HepG2 (cell line): ENCODE measurements around the gene MOGAT3. TPM values are rescaled to one million over a fixed set of nuclear protein-coding genes. Genes with fewer than 3 reads are reported as not detected.

Experiments
- ATAC-seq: fragments of 200-7000 bp; cut with Tn5 transposase; 3 replicates; pipeline ENCODE4 v1.9.1; 2020; ENCODE audit warnings: mild to moderate bottlenecking, moderate library complexity
- BruUV-seq: library from RNA; stranded (reverse); fragments of 400-500 nt; replicated peaks from 2 replicates; lab custom pipeline; 2021; lab: Mats Ljungman, UMichigan
- CTCF ChIA-PET: fragments of 300-600 bp; formaldehyde crosslinking; extraction: SDS; loops from one replicate; lab custom pipeline; 2021; ENCODE audit warnings: low total read pairs, inconsistent platforms, low intra/inter-chr PET ratio; lab: Yijun Ruan, JAX
- POLR2A ChIA-PET: fragments of 350-600 bp; sonication (Branson Sonifier 250); formaldehyde crosslinking; loops from one replicate; lab custom pipeline; 2020; ENCODE audit warnings: antibody characterized with exemption, inconsistent platforms; lab: Yijun Ruan, JAX
- DNase-seq: peaks from one replicate; pipeline ENCODE4 v3.0.0-alpha.2; 2015; ENCODE audit warnings: low spot score
- FAIRE-seq: peaks from 3 replicates; lab custom pipeline; 2011; peaks lifted over from hg19 to GRCh38; lab: Jason Lieb, UNC
- H2AFZ ChIP-seq: one replicate; pipeline ENCODE4 v1.6.1; 2011; ENCODE audit warnings: low read length, inconsistent platforms
- H3K27ac ChIP-seq: fragments of 300-600 bp; 3 replicates; pipeline ENCODE4 v1.8.0; 2011; ENCODE audit warnings: mixed run types, mild to moderate bottlenecking, mixed read lengths, low read length, inconsistent platforms; ENCODE audit not compliant: insufficient read depth; ENCODE audit errors: extremely low read length
- H3K27me3 ChIP-seq, 2 experiments: fragments of 200-600 bp in 1 of 2; 2 replicates in 1 of 2; 3 replicates in 1 of 2; pipeline versions ENCODE4 v1.6.0 to v1.8.0; 2011; ENCODE audit warnings: low read length in 2 of 2, mild to moderate bottlenecking in 2 of 2, moderate library complexity in 2 of 2, inconsistent platforms in 1 of 2; ENCODE audit not compliant: insufficient read depth in 2 of 2, control insufficient read depth in 1 of 2
- H3K36me3 ChIP-seq, 2 experiments: fragments of 200-600 bp in 1 of 2; replicated peaks in 1 of 2; 2 replicates in 1 of 2; 3 replicates in 1 of 2; pipeline versions ENCODE4 v1.5.1 to v1.8.0; 2011; ENCODE audit warnings: low read length in 2 of 2, inconsistent platforms in 1 of 2; ENCODE audit not compliant: insufficient read depth in 2 of 2, control insufficient read depth in 1 of 2
- H3K4me1 ChIP-seq: 2 replicates; pipeline ENCODE4 v1.5.1; 2012; ENCODE audit warnings: low read length, inconsistent platforms; ENCODE audit not compliant: insufficient read depth
- H3K4me2 ChIP-seq: 2 replicates; pipeline ENCODE4 v1.6.0; 2011; ENCODE audit warnings: low read depth, low read length, inconsistent platforms
- H3K4me3 ChIP-seq, 3 experiments: fragments of 200-600 bp in 1 of 3; sonication (generic), shearing (Covaris generic) in 1 of 3; replicated peaks in 1 of 3; 2 replicates each; pipeline ENCODE4 v1.5.1; 2011 to 2016; ENCODE audit warnings: low read length in 3 of 3, inconsistent platforms in 2 of 3, low read depth in 2 of 3, mild to moderate bottlenecking in 2 of 3, control low read depth in 1 of 3, mixed read lengths in 1 of 3; ENCODE audit not compliant: insufficient read depth in 1 of 3
- H3K79me2 ChIP-seq: one replicate; pipeline ENCODE4 v1.6.1; 2011; ENCODE audit warnings: low read length, inconsistent platforms; ENCODE audit not compliant: insufficient read depth
- H3K9ac ChIP-seq: 2 replicates; pipeline ENCODE4 v1.6.0; 2011; ENCODE audit warnings: mild to moderate bottlenecking, low read depth, low read length, inconsistent platforms; ENCODE audit not compliant: insufficient read depth
- H3K9me3 ChIP-seq: 2 replicates; pipeline ENCODE4 v1.5.1; 2012; ENCODE audit warnings: mild to moderate bottlenecking, low read length
- H4K20me1 ChIP-seq: 2 replicates; pipeline ENCODE4 v1.6.0; 2011; ENCODE audit warnings: inconsistent platforms, mild to moderate bottlenecking, low read length, moderate library complexity; ENCODE audit not compliant: insufficient read depth
- AKAP8 ChIP-seq: sonication (generic); formaldehyde crosslinking; IDR thresholded peaks from 2 replicates; pipeline ENCODE4 v1.5.1; 2020; ENCODE audit warnings: mild to moderate bottlenecking, missing genetic modification reagents
- ETV5 ChIP-seq: IDR thresholded peaks from 2 replicates; pipeline ENCODE4 v1.6.1; 2018; ENCODE audit warnings: missing biosample characterization, missing genetic modification reagents, inconsistent platforms, borderline replicate concordance
- GPN1 ChIP-seq: sonication (generic); formaldehyde crosslinking; IDR thresholded peaks from 2 replicates; pipeline ENCODE4 v1.5.1; 2020; ENCODE audit warnings: missing genetic modification reagents, borderline replicate concordance
- HOXA9 ChIP-seq: sonication (generic); formaldehyde crosslinking; IDR thresholded peaks from 2 replicates; pipeline ENCODE4 v1.8.1; 2022; ENCODE audit warnings: missing genetic modification reagents, mild to moderate bottlenecking, moderate library complexity, borderline replicate concordance
- JARID2 ChIP-seq: sonication (generic); formaldehyde crosslinking; IDR thresholded peaks from 2 replicates; pipeline ENCODE4 v1.8.1; 2023; ENCODE audit warnings: missing genetic modification reagents, inconsistent platforms; ENCODE audit not compliant: insufficient replicate concordance
- KDM3A ChIP-seq: IDR thresholded peaks from 2 replicates; pipeline ENCODE4 v1.6.1; 2018; ENCODE audit warnings: low read depth, missing compliant biosample characterization
- PCBP1 ChIP-seq: fragments of 200-400 bp; formaldehyde crosslinking; IDR thresholded peaks from 2 replicates; pipeline ENCODE4 v1.6.1; 2017; ENCODE audit warnings: mild to moderate bottlenecking, low read depth, low read length, borderline replicate concordance
- SAP130 ChIP-seq: IDR thresholded peaks from 2 replicates; pipeline ENCODE4 v1.6.1; 2016; ENCODE audit warnings: low read depth
- ZFY ChIP-seq: sonication (generic); formaldehyde crosslinking; IDR thresholded peaks from 2 replicates; pipeline ENCODE4 v1.4.0; 2020; ENCODE audit warnings: missing genetic modification reagents
- ZNF468 ChIP-seq: sonication (generic); formaldehyde crosslinking; IDR thresholded peaks from 2 replicates; pipeline ENCODE4 v1.8.0; 2022; ENCODE audit warnings: mild to moderate bottlenecking, moderate library complexity, missing genetic modification reagents
- ZNF557 ChIP-seq: sonication (generic); formaldehyde crosslinking; IDR thresholded peaks from 2 replicates; pipeline ENCODE4 v1.4.0; 2020; ENCODE audit warnings: missing genetic modification reagents
- ZNF746 ChIP-seq: sonication (generic); formaldehyde crosslinking; IDR thresholded peaks from 2 replicates; pipeline ENCODE4 v1.8.0; 2022; ENCODE audit warnings: mild to moderate bottlenecking, missing genetic modification reagents
- ZNF850 ChIP-seq: sonication (generic); formaldehyde crosslinking; conservative IDR thresholded peaks from 2 replicates; pipeline ENCODE4 v1.9.0; 2021; ENCODE audit warnings: mild to moderate bottlenecking, missing genetic modification reagents
- WGBS: methylation state at CpG from one replicate; pipeline ENCODE4 v1.1.6; 2017; ENCODE audit warnings: low lambda C conversion rate; 5-methylcytosine and 5-hydroxymethylcytosine counted together
- in situ Hi-C: cut with HindIII; loops from 2 replicates; pipeline ENCODE4 v1.10.0; 2017; ENCODE audit warnings: low pct_unique_long_range_greater_than_20kb; ENCODE audit not compliant: extremely low pct_ligation_motif_present
- intact Hi-C: fragments of 100-400 bp; cut with micrococcal nuclease; formaldehyde crosslinking; loops from one replicate; pipeline ENCODE4 v1.10.0; 2022; ENCODE audit not compliant: unreplicated experiment
- polyA plus RNA-seq, 8 experiments: library from polyadenylated mRNA; depleted of rRNA in 3 of 8; stranded (reverse) in 7 of 8; unstranded in 1 of 8; fragments of >200 nt; fragmentation: Illumina TruSeq in 4 of 8; extraction: Trizol in 4 of 8; gene quantifications; 2 replicates each; pipeline versions ENCODE4 v1.2.1 to v1.2.3, GENCODE V29; 2011 to 2016; ENCODE audit warnings: low read depth in 4 of 8, missing spikeins in 1 of 8, mixed read lengths in 1 of 8; ENCODE audit not compliant: insufficient read depth in 1 of 8
- total RNA-seq, 5 experiments: library from RNA; depleted of rRNA; stranded (reverse); fragments of >200 nt; fragmentation: Illumina TruSeq; extraction: Trizol; gene quantifications; 2 replicates each; pipeline ENCODE4 v1.2.3, GENCODE V29; 2016; ENCODE audit warnings: low read depth in 1 of 5
- TF ChIP-seq, protein P1 (sequence below): sonication (generic); formaldehyde crosslinking; conservative IDR thresholded peaks from 2 replicates; pipeline ENCODE4 v1.4.0; 2020; ENCODE audit warnings: missing genetic modification reagents
- TF ChIP-seq, protein P2 (sequence below): sonication (generic); formaldehyde crosslinking; IDR thresholded peaks from 2 replicates; pipeline ENCODE4 v1.5.1; 2020; ENCODE audit warnings: missing genetic modification reagents, mild to moderate bottlenecking, borderline replicate concordance

MOGAT3 gene
- total and polyA plus RNA-seq, 2 of the 13 experiments (the other 11 are each of a cell fraction or from before 2014, with no cell fraction given), result 22.5 to 30.5 TPM

- TF ChIP-seq KDM3A (CRISPR knock-in tag) (no peak), GPN1 (no peak), ETV5 (CRISPR knock-in tag) (no peak), ZFY (CRISPR knock-in tag) (no peak), AKAP8 (no peak), ZNF557 (CRISPR knock-in tag) (no peak), ZNF746 (no peak), HOXA9 (CRISPR knock-in tag) (no peak), ZNF468 (CRISPR knock-in tag) (no peak), ZNF850 (CRISPR knock-in tag) (no peak), JARID2 (CRISPR knock-in tag) (no peak), SAP130 (CRISPR knock-in tag) (no peak), PCBP1 (no peak)
- TF ChIP-seq, protein P1, sequence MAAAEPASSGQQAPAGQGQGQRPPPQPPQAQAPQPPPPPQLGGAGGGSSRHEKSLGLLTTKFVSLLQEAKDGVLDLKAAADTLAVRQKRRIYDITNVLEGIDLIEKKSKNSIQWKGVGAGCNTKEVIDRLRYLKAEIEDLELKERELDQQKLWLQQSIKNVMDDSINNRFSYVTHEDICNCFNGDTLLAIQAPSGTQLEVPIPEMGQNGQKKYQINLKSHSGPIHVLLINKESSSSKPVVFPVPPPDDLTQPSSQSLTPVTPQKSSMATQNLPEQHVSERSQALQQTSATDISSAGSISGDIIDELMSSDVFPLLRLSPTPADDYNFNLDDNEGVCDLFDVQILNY (CRISPR knock-in tag), result no peak
- TF ChIP-seq, protein P2, sequence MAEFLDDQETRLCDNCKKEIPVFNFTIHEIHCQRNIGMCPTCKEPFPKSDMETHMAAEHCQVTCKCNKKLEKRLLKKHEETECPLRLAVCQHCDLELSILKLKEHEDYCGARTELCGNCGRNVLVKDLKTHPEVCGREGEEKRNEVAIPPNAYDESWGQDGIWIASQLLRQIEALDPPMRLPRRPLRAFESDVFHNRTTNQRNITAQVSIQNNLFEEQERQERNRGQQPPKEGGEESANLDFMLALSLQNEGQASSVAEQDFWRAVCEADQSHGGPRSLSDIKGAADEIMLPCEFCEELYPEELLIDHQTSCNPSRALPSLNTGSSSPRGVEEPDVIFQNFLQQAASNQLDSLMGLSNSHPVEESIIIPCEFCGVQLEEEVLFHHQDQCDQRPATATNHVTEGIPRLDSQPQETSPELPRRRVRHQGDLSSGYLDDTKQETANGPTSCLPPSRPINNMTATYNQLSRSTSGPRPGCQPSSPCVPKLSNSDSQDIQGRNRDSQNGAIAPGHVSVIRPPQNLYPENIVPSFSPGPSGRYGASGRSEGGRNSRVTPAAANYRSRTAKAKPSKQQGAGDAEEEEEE (CRISPR knock-in tag), result no peak
- Histone ChIP-seq H4K20me1 (no peaks in the 10 kb centered on the region), H3K27ac (peak overlapping the region; percentile 38), H3K36me3 (peaks cover 0 to 14% of the 10 kb centered on the region in 2 experiments), H3K4me1 (peaks cover 12% of the 10 kb centered on the region), H2AFZ (no peak overlapping the region), H3K4me2 (peak overlapping the region; percentile 93), H3K4me3 (peak overlapping the region; percentile 83 to 95 (median 85)), H3K27me3 (no peaks in the 10 kb centered on the region), H3K79me2 (peaks cover 8% of the 10 kb centered on the region), H3K9ac (peak overlapping the region; percentile 78; the same call in 1 of the 2 replicates), H3K9me3 (no peaks in the 10 kb centered on the region)
- BruUV-seq, result no TSS peak
- intact Hi-C loops (no loop called here), in situ Hi-C loops (no loop called here)
- ChIA-PET POLR2A (interaction anchor here (1.3 kb wide), 1 partner anchor 33 kb away, joined by 4 read pairs; no protein-coding TSS in a partner anchor), CTCF (no interaction called here)
- ATAC-seq, result no peak
- no peak for FAIRE-seq
- 59% methylated on average over 4 of the region's 4 CpGs for whole genome bisulfite sequencing
- no peak for DNase-seq
Observed at GRCh38 chr7:101155303-101155702, 45.5 kb downstream of the MOGAT3 start.
